Lung microvascular endothelial cell (primary cell): ENCODE data around the gene JPH2. TPM values are rescaled to one million over a fixed set of nuclear protein-coding genes. Genes with fewer than 3 reads are reported as not detected.
"Not testable (repeated sequence)": the region's sequence is repeated elsewhere in the genome, so short reads cannot be mapped to it uniquely, and the experiment has no call there.

Experiments used
- DNase-seq, 2 donors: peaks; one replicate each; pipeline versions ENCODE4 v3.0.0 to v3.0.0-alpha.2; 2010; ENCODE audit warnings: low read depth in 2 of 2
- total RNA-seq: library from RNA; depleted of rRNA; stranded (reverse); fragments of >200 nt; gene quantifications from 2 replicates; pipeline ENCODE4 v1.2.1, GENCODE V29; 2014

JPH2 gene
- total RNA-seq, 1 donor from 2014 or later: not detected

DNA sequence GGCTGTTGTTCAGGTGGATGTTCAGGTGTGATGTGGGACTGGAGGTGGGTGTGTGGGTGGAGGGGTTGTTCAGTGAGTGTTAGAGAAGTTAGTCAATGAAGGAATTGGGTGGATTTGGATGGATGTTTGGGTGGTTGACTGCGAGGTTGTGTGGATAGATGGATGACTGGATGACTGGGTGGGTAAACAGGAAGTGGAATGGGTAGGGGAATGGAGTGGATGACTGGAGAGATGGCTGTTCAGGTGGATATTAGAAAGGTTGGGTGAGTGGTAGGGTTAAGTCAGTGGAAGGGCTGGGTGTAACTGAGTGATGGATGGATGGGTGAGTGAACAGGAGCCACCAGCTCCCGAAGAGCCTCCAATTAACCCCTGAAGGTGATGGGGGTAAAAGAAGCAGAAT, 27.9 kb downstream of the JPH2 start:
- no peak for DNase-seq

DNA sequence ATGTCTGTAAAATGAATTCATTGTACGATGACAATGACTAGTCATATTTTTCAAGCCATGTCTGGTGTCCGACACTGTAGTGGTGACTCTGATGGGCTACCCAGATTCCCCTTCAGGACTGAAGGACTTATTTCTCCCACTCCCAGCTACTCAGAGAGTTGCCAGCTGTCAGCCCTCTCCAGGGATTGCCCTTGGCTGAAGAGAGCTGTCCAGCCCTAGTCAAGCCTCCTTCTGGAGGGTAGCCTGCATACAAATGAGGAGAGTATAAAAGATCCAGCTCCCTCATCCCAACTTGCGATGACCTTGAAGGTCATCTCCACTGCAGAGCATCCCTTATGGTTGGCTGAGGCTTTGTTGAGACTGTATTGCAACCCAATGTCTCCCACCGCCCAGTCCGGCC, 29.9 kb downstream of the JPH2 start:
- DNase-seq: no peak

DNA sequence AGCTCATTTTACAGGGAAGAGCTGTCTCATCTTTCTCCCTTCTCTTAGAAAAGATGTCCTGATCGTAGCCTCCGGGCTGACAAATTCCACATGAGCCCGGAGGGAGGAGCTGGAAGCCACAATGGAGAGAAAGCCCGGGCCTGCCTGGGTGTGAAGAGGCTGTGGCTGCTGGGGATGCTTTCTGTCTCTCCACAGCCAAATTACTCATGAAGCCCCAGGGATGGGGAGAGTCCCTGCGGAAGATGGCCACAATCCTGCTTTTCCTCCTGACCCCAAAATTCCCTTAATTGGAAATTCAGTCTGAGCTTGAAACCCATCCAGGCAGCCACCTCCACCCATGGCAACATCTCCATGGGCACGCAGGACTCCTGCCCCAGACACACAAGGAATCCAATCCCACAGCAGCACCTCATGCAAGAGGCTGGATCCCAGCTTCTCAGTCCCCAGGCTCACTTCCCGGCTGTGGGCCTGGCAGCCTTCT, 32.4 kb downstream of the JPH2 start:
- no peak for DNase-seq

DNA sequence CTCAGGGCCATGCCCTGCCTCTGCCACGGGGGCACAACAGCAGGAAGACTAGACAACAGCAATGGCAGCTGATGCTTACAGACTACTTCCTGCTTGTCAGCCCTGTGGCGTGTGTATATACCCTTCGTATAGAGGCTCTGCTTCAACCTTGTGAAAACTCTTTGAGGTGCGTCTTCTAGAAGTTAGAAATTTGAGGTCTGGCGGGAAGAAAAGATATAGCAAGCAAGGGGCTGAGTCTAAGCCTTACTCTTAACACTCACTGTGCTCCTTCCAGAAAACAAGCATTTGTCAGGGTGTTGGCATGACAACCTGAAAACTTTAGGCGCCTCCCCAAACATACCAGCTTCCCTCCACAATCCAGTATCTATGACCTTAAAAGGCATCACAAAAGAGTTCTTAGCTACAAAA, 33.3 kb downstream of the JPH2 start:
- DNase-seq: no peak

DNA sequence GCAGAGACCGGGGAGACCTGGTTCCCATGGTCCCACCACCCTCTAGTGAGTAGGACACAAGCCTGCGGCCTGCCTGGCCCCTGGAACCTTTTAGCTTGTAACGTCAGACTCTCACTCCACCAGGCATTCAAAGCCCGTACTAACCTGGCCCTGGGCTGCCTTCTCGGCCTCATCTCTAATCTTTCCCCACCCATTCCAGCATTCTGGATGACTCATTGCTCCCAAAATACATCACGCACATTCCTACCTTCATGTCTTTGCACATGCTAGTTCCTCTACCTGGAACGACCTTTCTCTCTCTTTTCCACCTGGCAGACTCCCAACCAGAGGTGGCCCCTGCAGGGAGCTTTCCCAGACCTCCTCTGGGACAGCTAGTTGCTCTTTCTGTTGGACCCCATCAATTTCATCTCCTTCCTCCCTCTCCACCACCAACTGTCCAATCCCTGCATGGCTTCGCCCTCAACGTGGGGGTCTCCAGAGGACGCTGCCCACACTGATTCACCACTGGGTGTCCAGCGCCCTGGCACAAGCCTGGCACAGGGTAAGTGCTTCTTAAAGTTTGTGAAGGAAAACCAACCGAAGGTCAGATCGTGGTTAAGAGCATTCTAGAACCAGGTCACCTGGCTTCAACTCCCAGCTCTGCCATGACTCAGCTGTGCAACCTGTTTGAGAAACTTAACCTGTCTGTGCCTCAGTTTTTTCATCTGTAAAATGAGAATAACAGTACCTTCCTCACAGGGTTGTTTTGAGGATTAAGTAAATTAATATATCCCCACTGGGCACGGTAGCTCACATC, 35.2 kb downstream of the JPH2 start:
- no peak for DNase-seq

DNA sequence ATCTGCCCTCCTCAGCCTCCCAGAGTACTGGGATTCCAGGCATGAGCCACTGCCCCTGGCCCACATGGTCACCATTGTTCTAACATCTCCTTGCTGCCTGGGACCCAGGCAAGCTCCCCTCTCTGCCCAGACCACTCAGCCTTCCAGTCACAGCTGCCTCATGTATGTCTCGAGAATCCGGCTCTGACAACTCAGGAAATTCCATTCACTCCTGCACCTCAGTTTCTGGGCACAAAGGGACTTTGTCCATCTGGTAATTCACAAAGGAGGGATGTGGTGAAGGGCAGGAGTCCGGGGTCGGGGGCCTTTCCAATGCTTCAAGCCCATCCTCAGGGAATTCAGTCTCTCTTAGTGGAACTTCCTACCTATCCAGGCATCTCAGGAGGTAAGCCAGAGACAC, 40.7 kb downstream of the JPH2 start:
- no peak for DNase-seq

DNA sequence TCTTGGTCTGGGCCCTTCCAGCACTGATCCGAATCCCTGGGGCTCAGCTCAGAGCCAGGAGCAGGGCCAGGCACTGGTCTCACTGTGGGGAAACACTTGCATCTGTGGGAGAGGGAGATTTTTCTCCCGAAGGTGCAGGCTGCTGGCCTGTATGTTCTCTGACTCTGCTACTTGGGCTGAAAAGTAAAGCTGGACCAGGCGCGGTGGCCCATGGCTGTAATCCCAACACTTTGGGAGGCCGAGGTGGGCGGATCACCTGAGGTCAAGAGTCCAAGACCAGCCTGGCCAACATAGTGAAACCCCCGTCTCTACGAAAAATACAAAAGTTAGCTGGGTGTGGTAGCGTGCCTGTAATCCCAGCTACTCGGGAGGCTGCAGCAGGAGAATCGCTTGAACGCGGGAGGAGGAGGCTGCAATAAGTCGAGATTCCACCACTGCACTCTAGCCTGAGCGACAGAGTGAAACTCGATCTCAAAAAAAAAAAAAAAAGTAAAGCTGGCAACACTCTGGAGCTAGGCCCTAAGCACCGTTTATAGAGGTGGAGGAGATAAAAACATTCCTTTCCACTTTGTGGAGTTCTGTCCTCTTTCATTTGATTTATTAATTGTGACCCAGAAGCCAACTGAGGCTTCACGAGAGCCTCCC, 41.7 kb downstream of the JPH2 start:
- DNase-seq: no peak

DNA sequence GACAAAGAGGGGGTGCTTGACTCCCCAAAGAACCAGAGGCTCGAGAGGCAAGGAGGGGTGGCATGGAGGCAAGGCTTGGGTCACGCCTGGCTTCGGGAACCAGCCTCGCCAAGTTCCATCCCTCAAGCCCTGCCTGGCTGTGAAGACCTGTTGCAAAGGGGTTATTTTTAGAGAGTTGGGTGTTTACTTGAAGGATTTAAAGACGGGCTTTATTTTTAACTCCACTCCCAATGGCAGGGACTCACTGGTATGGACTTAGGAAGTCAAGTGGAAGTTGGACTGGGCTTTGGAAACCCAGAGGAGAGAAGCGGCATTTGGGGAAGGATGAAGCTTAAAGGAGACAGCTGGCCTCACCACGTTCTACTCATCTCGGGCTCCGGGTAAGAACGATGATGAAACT, 43.1 kb downstream of the JPH2 start:
- DNase-seq: no peak

DNA sequence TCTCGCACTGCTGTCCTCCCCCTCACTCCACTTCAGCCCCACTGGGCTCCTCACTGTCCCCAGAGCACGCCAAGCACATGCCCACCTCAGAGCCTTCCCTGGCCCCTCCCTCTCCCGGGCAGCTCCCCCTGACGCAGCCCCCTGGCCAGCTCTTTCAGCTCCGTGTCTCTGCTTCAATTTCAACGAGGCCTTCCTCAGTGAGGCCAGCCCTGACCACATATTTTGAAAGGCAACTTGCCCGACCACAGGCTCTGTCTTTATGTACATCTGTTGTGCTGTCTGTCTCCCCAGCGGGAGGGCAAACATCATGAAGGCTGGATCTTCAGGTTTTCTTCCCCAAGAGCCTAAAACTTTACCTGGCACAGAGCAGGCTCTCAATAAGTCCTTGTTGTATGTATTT, 44.6 kb downstream of the JPH2 start:
- DNase-seq: no peak

DNA sequence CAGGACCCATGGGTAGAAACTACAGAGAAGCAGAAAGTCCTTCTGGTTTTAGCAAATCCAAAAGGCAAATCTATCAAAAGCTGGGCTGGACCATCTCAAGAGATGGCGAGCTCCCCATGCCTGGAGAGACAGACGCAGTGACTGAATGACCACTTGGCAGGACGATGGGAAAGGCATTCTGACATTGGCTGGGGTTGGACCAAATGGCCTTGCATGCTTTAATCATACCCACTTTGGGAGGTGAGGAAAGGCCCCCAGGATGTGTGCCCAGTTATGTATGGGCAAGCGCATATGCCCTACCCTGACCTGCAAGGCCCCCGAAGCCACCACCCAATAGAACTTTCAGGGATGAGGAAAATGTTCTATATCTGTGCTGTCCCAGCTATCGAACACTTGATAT, 45.1 kb downstream of the JPH2 start:
- no peak for DNase-seq

DNA sequence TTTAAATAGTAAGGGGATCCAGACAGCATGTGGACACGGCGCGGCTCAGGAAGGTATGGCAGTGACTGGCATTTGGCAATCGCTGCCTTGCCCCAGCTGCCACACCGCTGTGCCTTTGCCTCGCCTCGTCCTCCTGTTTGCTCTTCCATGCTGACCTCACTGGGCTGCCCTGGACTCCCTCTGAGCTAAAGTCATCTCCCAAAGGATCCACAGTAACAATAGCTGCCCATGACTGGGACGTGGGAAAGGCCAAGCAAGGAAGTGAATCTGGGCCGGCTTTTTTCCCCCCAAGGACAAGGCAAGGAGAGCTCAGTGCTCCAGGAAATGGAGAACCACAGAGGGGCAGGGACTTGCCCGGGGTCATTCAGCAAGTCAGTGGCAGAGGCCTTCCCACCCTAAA, 48.1 kb downstream of the JPH2 start:
- DNase-seq: peak in 1 of 2 donors; percentile 36

DNA sequence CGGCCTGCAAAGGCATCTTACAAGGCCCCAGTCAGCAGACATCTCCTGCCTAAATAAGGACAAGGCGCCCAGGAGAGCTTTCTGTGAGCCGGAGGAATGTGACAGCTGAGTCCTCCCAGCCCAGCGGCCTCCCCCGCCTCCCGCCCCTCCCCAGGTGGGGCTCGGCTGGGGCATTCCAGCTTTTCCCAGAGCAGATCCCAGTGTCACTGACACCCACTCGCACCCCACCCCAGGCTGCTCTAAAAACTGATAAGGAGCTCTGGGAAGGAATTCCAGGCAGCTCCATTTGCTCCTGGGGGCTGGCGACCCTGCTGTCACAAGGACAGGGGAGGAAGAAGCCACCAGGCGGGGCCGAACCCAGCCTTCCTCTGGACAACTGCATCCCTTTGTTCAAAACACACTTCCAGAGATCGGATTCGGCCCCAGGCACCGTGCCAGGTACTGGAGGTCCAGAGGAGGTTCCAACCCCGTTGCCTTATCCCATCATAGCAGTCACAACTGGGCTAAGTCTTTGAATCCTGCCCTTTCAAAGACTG, 49.7 kb downstream of the JPH2 start:
- no peak for DNase-seq

DNA sequence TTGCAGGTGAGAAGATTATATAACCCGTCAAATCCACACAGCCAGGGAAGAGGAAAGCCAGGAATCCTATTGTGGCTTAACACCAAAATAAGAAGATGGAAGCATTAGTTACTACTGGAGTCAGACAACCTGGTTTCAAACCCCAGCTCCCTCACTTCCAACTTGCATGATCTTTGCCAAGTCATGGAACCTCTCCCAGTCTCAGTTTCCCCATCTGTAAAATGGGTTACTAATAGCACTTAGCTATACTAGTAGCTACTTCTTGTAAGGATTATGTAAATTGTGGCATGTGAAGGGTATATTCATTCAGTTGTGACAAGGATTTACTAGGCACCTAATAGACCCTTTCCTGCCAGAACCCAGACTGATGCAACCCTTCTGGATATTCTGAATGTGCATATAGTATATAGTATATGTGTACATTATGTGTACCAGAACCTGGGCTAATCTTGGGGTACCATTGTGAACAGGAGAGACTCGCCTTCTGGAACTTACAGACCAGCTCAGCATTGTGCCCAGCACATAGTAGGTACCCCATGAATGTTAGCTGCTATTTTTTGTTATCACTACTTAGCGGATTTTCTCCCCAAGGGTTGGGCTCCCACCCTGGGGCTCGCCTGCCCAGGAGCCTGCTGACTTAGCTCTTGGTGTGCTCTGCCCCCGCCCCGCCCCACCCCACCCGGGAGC, 50.3 kb downstream of the JPH2 start:
- DNase-seq: no peak

DNA sequence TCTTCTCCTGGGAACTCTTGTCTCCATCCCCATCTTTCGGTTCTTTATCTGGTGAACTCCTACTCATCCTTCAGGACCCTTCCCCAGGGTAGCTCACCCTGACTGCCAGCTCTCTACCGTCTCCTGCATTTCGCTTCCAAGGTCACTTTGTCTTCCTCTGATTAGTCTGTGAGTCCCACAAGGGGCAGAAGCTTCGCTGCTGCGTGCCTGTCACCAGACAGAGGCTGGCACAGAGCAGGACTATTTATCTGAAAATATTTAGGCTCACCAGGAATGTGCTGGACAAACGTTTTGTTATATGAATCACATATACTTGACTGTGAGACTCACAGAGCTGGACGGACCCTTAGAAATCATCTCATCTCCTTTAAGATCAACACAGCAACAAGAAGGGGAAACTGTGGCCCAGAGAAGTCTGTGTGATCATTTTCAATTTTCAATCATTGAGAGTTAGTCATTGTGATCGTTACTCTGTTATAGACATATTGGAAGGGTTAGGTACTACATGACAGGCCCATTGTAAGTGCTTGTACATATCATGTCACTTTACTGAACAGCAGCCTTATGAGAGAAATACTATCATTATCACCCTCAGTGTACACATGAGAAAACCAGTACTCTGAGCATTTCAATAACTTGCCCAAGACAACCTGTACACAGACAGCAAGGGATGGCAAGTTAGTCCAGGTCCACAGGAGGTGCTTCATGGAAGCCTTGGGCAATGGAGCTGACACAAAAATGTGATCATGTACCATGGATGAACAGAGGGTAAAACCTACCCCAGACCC, 51.4 kb downstream of the JPH2 start:
- DNase-seq: no peak

DNA sequence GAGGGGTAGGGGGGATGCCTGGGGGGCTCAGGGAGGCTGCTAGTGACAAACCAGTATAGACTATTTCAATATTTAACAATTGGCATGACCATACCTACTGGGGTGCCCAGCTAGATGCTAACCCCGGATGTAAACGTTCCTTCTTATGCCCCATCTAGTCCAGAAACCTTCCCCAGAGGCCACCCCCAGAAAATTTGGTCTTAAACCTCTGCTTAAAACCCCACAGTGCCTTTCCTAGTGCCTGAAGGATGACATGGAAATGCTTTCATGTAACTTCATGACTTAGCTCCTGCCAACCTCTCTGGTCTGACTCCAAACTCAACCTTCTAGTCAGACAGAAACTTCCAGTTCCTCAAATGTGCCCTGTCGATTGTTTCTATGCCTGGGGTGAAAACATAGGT, 52.0 kb downstream of the JPH2 start:
- DNase-seq: no peak

DNA sequence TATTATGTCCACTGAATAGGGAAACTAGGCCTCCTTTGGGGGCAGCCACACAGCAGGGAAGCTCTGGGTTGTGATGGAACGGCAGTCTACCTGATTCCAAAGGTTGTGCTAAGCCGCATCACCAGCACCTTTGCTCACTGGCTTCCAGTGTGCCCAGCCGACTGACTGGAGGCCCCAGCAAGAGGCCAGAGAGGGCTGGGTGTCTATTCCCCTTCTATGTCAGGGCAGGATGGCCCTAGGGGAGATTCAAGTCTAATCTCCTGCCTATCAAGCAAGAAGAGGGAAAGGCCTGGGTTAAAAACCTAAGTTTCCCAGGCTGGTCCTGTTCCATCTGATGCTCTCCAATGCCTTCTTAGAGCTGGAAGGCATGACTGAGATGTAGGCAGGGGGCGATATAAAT, 53.6 kb downstream of the JPH2 start:
- DNase-seq: no peak

DNA sequence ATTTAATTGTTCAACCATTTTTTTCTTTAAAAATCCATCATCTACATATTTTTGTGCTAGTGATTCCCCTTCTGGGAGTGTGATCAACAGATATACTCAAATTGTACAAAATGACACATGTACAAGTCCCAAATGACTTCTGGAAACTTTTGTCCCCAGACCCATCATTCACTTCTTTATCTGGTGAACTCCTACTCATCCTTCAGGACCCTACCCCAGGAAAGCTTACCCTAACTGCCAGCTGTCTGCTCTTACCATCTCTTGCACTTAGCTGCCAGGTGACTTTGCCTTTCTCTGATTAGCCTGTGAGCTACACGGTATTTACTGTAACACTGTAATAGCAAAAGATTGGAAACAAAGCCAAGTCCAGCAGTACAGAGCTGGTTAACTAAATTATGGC, 55.3 kb downstream of the JPH2 start:
- no peak for DNase-seq

DNA sequence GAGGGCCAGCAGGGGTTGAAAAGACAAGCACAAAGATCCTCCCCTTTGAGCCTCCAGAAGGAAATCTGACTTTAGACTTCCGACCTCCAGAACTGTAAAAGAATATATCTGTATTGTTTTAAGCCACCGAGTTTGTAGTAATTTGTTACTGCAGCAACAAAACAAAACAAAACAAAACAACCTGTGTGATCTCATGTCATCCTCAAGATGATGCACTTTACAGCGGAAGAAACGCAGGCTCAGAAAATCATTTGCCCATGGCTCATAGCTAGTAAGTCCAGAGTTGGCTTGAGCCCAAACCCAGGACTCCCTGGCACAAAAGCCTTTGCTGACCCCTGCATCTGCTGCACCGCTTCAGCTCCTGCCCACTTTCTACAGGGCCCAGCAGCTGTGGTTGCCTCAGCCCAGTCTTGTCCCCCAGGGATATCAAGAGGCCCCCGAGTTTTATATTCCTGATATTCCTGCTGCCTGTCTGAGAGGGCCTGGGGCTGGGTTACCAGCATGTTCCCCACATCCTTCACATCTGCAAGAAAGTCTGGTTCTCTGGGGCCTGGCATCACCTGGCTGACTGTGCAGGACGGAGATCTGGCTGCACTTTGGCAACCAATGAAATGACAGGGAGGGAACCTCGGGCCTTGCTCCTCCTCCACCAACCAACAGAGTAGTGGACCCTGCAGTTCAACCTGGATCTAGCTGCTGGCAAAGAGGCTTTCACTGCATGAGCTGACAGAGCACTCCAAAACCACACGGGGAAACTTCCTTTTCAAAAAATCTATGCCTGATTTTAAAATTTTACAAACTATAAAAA, 56.9 kb downstream of the JPH2 start:
- DNase-seq: peak in 1 of 2 donors; percentile 30

DNA sequence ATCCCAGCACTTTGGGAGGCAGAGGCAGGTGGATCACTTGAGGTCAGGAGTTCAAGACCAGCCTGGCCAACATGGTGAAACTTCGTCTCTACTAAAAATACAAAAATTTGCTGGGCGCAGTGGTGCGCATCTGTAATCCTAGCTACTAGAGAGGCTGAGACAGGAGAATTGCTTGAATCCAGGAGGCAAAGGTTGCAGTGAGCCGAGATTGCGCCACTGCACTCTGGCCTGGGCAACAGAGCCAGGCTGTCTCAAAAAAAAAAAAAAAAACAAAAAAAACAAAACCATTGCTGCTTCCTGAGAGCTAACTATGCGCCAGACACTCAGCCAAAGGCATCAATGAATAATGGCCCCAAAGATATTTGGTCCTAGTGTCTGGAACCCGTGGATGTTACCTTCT, 57.7 kb downstream of the JPH2 start:
- not testable (repeated sequence) for DNase-seq

DNA sequence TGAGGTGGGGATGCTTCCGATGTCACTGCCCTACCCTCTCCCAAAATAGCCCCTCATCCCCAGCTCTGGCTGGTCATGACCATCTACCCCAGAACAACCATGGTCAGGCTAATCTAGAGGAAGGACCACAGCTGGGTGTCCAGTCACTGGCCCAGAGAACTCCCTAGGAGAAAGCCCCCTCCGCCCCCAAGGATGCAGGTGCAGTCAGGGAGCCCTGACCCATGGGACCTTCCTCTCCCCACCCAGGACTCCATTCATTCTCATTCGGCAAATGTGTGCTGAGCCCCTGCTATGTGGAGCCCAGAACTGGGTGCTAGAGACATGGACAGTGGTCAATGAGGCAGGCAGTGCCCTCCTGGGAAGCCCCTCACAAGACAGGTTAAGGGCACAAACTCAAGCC, 60.5 kb downstream of the JPH2 start:
- no peak for DNase-seq
